IMR-90 (cell line): Measurements from ENCODE around the gene RIN1. TPM values are rescaled to one million over a fixed set of nuclear protein-coding genes. Genes with fewer than 3 reads are reported as not detected.
A peak's percentile ranks its signal among the peaks of the same experiment; 100 is the strongest.

Experiments used
- ATAC-seq: fragments of 200-7000 bp; cut with Tn5 transposase; 2 replicates; pipeline ENCODE4 v1.9.1; 2020; ENCODE audit warnings: low read depth, mild to moderate bottlenecking, moderate library complexity
- BruUV-seq: library from RNA; stranded (reverse); fragments of 400-500 nt; replicated peaks from 2 replicates; lab custom pipeline; 2021; lab: Mats Ljungman, UMichigan
- CTCF ChIA-PET: fragments of 300-600 bp; formaldehyde crosslinking; extraction: SDS; loops from one replicate; lab custom pipeline; 2021; ENCODE audit warnings: antibody characterized with exemption; lab: Yijun Ruan, JAX
- POLR2A ChIA-PET: fragments of 300-600 bp; sonication (Branson Sonifier 250); formaldehyde crosslinking; loops from one replicate; lab custom pipeline; 2022; ENCODE audit warnings: antibody characterized with exemption; ENCODE audit not compliant: unreplicated experiment; lab: Charles Lee
- DNase-seq: peaks from one replicate; pipeline ENCODE4 v3.0.0; 2013
- H2AFZ ChIP-seq: replicated peaks from 2 replicates; pipeline ENCODE3; 2013; ENCODE audit warnings: low read length, mild to moderate bottlenecking; ENCODE audit not compliant: poor library complexity
- H2AK5ac ChIP-seq: 2 replicates; pipeline ENCODE4 v1.6.1; 2013; ENCODE audit warnings: low read depth, low read length, inconsistent platforms
- H2AK9ac ChIP-seq: replicated peaks from 2 replicates; pipeline ENCODE3; 2013; ENCODE audit warnings: mild to moderate bottlenecking, low read depth, low read length, moderate library complexity; ENCODE audit not compliant: poor library complexity
- H2BK120ac ChIP-seq: 2 replicates; pipeline ENCODE4 v1.6.1; 2013; ENCODE audit warnings: low read depth, low read length, inconsistent platforms
- H2BK15ac ChIP-seq: 3 replicates; pipeline ENCODE4 v1.6.1; 2013; ENCODE audit warnings: low read depth, low read length, inconsistent platforms
- H2BK20ac ChIP-seq: 2 replicates; pipeline ENCODE4 v1.6.1; 2013; ENCODE audit warnings: low read depth, mild to moderate bottlenecking, inconsistent platforms, low read length, moderate library complexity
- H2BK5ac ChIP-seq: 2 replicates; pipeline ENCODE4 v1.6.1; 2013; ENCODE audit warnings: mild to moderate bottlenecking, low read depth, low read length, inconsistent platforms; ENCODE audit not compliant: poor library complexity, severe bottlenecking
- H3K14ac ChIP-seq: replicated peaks from 2 replicates; pipeline ENCODE4 v1.6.1; 2013; ENCODE audit warnings: low read depth, low read length, inconsistent platforms
- H3K18ac ChIP-seq: 2 replicates; pipeline ENCODE4 v1.6.1; 2013; ENCODE audit warnings: low read depth, low read length, control low read depth
- H3K23ac ChIP-seq: 2 replicates; pipeline ENCODE4 v1.6.1; 2013; ENCODE audit warnings: low read depth, low read length, inconsistent platforms
- H3K27ac ChIP-seq: 2 replicates; pipeline ENCODE4 v1.5.1; 2013; ENCODE audit warnings: mild to moderate bottlenecking, control low read depth, low read length; ENCODE audit not compliant: insufficient read depth
- H3K27me3 ChIP-seq: 2 replicates; pipeline ENCODE4 v1.6.1; 2013; ENCODE audit warnings: low read length; ENCODE audit not compliant: control insufficient read depth, insufficient read depth
- H3K36me3 ChIP-seq: 2 replicates; pipeline ENCODE4 v1.6.1; 2013; ENCODE audit warnings: low read length, mixed read lengths; ENCODE audit not compliant: control insufficient read depth, insufficient read depth
- H3K4ac ChIP-seq: 2 replicates; pipeline ENCODE4 v1.6.1; 2013; ENCODE audit warnings: low read depth, low read length, inconsistent platforms
- H3K4me1 ChIP-seq: 2 replicates; pipeline ENCODE4 v1.6.1; 2013; ENCODE audit warnings: low read length, mixed read lengths; ENCODE audit not compliant: control insufficient read depth, insufficient read depth
- H3K4me2 ChIP-seq: 2 replicates; pipeline ENCODE4 v1.6.1; 2013; ENCODE audit warnings: low read depth, mild to moderate bottlenecking, control low read depth, low read length, moderate library complexity
- H3K4me3 ChIP-seq: 2 replicates; pipeline ENCODE4 v1.5.1; 2013; ENCODE audit warnings: low read depth, mild to moderate bottlenecking, control low read depth, low read length, moderate library complexity; ENCODE audit not compliant: insufficient read depth
- H3K56ac ChIP-seq: 2 replicates; pipeline ENCODE4 v1.6.1; 2013; ENCODE audit warnings: low read length, inconsistent platforms; ENCODE audit not compliant: insufficient read depth; ENCODE audit errors: extremely low read depth
- H3K79me1 ChIP-seq, 2 experiments: 2 replicates each; pipeline ENCODE4 v1.6.1; 2013; ENCODE audit warnings: low read length in 2 of 2, inconsistent platforms in 1 of 2, low read depth in 1 of 2
- H3K9ac ChIP-seq: 2 replicates; pipeline ENCODE4 v1.6.1; 2013; ENCODE audit warnings: low read depth, low read length, control low read depth
- H3K9me1 ChIP-seq: 2 replicates; pipeline ENCODE4 v1.6.1; 2013; ENCODE audit warnings: low read length, inconsistent platforms; ENCODE audit not compliant: insufficient read depth
- H3K9me3 ChIP-seq: 2 replicates; pipeline ENCODE4 v1.6.1; 2013; ENCODE audit warnings: low read length; ENCODE audit not compliant: control insufficient read depth, insufficient read depth
- H4K20me1 ChIP-seq: 2 replicates; pipeline ENCODE4 v1.6.1; 2013; ENCODE audit warnings: low read length, inconsistent platforms; ENCODE audit not compliant: insufficient read depth
- H4K5ac ChIP-seq: 2 replicates; pipeline ENCODE4 v1.6.1; 2013; ENCODE audit warnings: mild to moderate bottlenecking, low read depth, low read length, control low read depth
- H4K8ac ChIP-seq, 2 experiments: 2 replicates each; pipeline ENCODE4 v1.6.1; 2013; ENCODE audit warnings: low read depth in 2 of 2, low read length in 2 of 2, control low read depth in 1 of 2, inconsistent platforms in 1 of 2
- H4K91ac ChIP-seq: 2 replicates; pipeline ENCODE4 v1.6.1; 2013; ENCODE audit warnings: low read depth, low read length, inconsistent platforms; ENCODE audit not compliant: insufficient read depth
- CHD1 ChIP-seq: IDR thresholded peaks from 2 replicates; pipeline ENCODE4 v1.6.1; 2012; ENCODE audit warnings: low read depth, low read length, improper control_type of control experiment
- MAFK ChIP-seq: IDR thresholded peaks from 2 replicates; pipeline ENCODE4 v1.6.1; 2012; ENCODE audit warnings: low read depth, low read length, improper control_type of control experiment
- MAZ ChIP-seq: IDR thresholded peaks from 2 replicates; pipeline ENCODE4 v1.6.1; 2012; ENCODE audit warnings: low read depth, mild to moderate bottlenecking, low read length, improper control_type of control experiment, moderate library complexity, borderline replicate concordance
- MXI1 ChIP-seq: IDR thresholded peaks from 2 replicates; pipeline ENCODE4 v1.6.1; 2012; ENCODE audit warnings: low read depth, mild to moderate bottlenecking, low read length, moderate library complexity, borderline replicate concordance
- RAD21 ChIP-seq: IDR thresholded peaks from 2 replicates; pipeline ENCODE4 v1.6.1; 2012; ENCODE audit warnings: low read length, improper control_type of control experiment
- SMC3 ChIP-seq: fragments of 150-350 bp; IDR thresholded peaks from 2 replicates; pipeline ENCODE4 v1.6.1; 2016; ENCODE audit warnings: low read depth, mild to moderate bottlenecking, antibody characterized with exemption, low read length, moderate library complexity
- WGBS, 2 experiments: methylation state at CpG; one replicate each; pipeline versions ENCODE4 v1.1.5 to v1.1.7; 2013; ENCODE audit warnings: missing lambda C conversion rate in 2 of 2; ENCODE audit not compliant: insufficient read length in 1 of 2; ENCODE audit errors: extremely low coverage in 2 of 2; 5-methylcytosine and 5-hydroxymethylcytosine counted together
- dilution Hi-C: fragments of 300-500 bp; cut with HindIII; formaldehyde crosslinking; loops from one replicate; pipeline ENCODE4 v1.14.3; 2018; ENCODE audit warnings: low sequenced_read_pairs; ENCODE audit not compliant: unreplicated experiment
- in situ Hi-C: fragments of 300-500 bp; cut with MboI; formaldehyde crosslinking; loops from 3 replicates; pipeline ENCODE4 v1.14.3; 2019; ENCODE audit warnings: low sequenced_read_pairs, inconsistent platforms, mixed read lengths
- intact Hi-C: fragments of 100-400 bp; cut with micrococcal nuclease; formaldehyde crosslinking; loops from 2 replicates; pipeline ENCODE4 v1.10.0; 2022
- polyA plus RNA-seq, 3 experiments: library from polyadenylated mRNA; depleted of rRNA; stranded (reverse); fragments of >200 nt; gene quantifications; 2 replicates each; pipeline ENCODE4 v1.2.3, GENCODE V29; 2012; ENCODE audit warnings: low replicate concordance in 1 of 3
- total RNA-seq: library from RNA; depleted of rRNA; stranded (reverse); fragments of >200 nt; gene quantifications from 2 replicates; pipeline ENCODE4 v1.2.3, GENCODE V29; 2012

The RIN1 gene
- total and polyA plus RNA-seq, 2 of the 4 experiments (the other 2 are of a cell fraction), result 9.9 to 20.8 TPM

DNA sequence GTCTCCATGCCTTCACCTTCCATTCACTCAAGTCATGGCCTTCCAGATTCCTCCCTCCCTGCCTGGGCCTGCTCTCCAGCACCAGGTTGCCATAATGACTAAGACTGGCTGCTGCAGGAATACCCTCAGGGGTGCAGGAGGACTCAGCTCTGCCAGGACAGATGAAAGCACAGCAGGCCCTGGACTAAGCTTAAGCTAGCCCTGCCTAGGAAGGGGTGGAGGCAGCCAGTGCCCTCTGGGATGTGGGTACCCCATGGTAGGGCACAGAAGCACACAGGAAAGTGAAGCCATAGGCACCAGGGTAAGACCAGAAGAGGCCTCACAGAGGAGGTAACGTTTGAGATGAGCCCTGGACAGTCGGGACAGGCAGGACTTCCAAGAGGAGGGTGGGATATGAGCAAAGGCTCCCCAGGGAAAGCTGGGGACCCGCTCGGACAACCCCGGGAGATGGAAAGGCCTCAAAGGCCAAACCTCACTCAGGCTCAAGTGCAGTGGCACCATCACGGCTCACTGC lies 3.0 kb upstream of the RIN1 start:
- no peak for DNase-seq
- no peak overlapping the region for H3K4me2 ChIP-seq
- no peak overlapping the region for H3K27ac ChIP-seq
- no TSS peak for BruUV-seq
- no peak overlapping the region for H3K18ac ChIP-seq
- H3K4me3 ChIP-seq, result no peak overlapping the region
- 60% methylated on average over 1 of the region's 6 CpGs; no CpG with 5 or more reads in 1 of the 2 experiments for WGBS, 2 experiments
- dilution Hi-C loops (no loop called here), in situ Hi-C loops (no loop called here), intact Hi-C loops (no loop called here)
- H4K91ac ChIP-seq, result no peak overlapping the region
- H3K27me3 ChIP-seq, result no peaks in the 10 kb centered on the region
- H4K20me1 ChIP-seq, result peaks cover 27% of the 10 kb centered on the region
- CTCF ChIA-PET, result no interaction called here
- H2BK15ac ChIP-seq, result no peak overlapping the region
- H4K5ac ChIP-seq, result no peak overlapping the region
- H2BK120ac ChIP-seq, result 0 out of 2 replicates have a peak overlapping the region, but pooled peaks have one; percentile 7
- no peak overlapping the region for H3K9ac ChIP-seq
- peaks cover 23% of the 10 kb centered on the region for H3K4me1 ChIP-seq
- H2BK20ac ChIP-seq, result no peak overlapping the region
- H3K9me1 ChIP-seq, result no peaks in the 10 kb centered on the region
- no peak overlapping the region for H3K23ac ChIP-seq
- no peak overlapping the region for H2AFZ ChIP-seq
- peaks cover 29% of the 10 kb centered on the region for H3K36me3 ChIP-seq
- H3K79me1 ChIP-seq, result peaks cover 25 to 57% of the 10 kb centered on the region in 2 experiments; a peak in 3 of 4 replicates
- H3K9me3 ChIP-seq, result no peaks in the 10 kb centered on the region
- H4K8ac ChIP-seq, result no peak overlapping the region
- H3K14ac ChIP-seq, result no peak overlapping the region
- H2AK5ac ChIP-seq, result no peak overlapping the region
- ATAC-seq, result no peak
- H2AK9ac ChIP-seq, result no peak overlapping the region
- no peak overlapping the region for H2BK5ac ChIP-seq
- TF ChIP-seq CHD1 (no peak), SMC3 (no peak), MAZ (no peak), MAFK (no peak), MXI1 (no peak), RAD21 (no peak)
- H3K4ac ChIP-seq, result no peak overlapping the region; the same call in 1 of the 2 replicates
- POLR2A ChIA-PET, result no interaction called here
- H3K56ac ChIP-seq, result no peak overlapping the region
